Neural progenitor cell (in vitro differentiated cells): ENCODE results near the gene OLFM4. TPM values are rescaled to one million over a fixed set of nuclear protein-coding genes. Genes with fewer than 3 reads are reported as not detected.

Experiments used
- DNase-seq: peaks from one replicate; pipeline ENCODE4 v3.0.0-alpha.2; 2016; ENCODE audit warnings: low spot score
- H2AFZ ChIP-seq: fragments of 200-600 bp; sonication (generic); replicated peaks from 2 replicates; pipeline ENCODE4 v1.6.1; 2016; ENCODE audit warnings: antibody characterized with exemption
- H3F3A ChIP-seq: fragments of 200-600 bp; sonication (generic); 2 replicates; pipeline ENCODE4 v1.6.1; 2016; ENCODE audit warnings: antibody characterized with exemption, low read depth
- H3K27ac ChIP-seq: fragments of 200-600 bp; sonication (generic); 2 replicates; pipeline ENCODE4 v1.5.1; 2016; ENCODE audit warnings: mild to moderate bottlenecking
- H3K27me3 ChIP-seq: fragments of 200-600 bp; sonication (generic); 2 replicates; pipeline ENCODE4 v1.6.1; 2016; ENCODE audit warnings: mild to moderate bottlenecking, moderate library complexity
- H3K36me3 ChIP-seq: fragments of 200-600 bp; sonication (generic); 2 replicates; pipeline ENCODE4 v1.5.1; 2016
- H3K4me1 ChIP-seq: fragments of 200-600 bp; sonication (generic); 2 replicates; pipeline ENCODE4 v1.6.1; 2016; ENCODE audit warnings: mixed run types
- H3K4me2 ChIP-seq: fragments of 200-600 bp; sonication (generic); 2 replicates; pipeline ENCODE4 v1.6.1; 2016
- H3K4me3 ChIP-seq: fragments of 200-600 bp; sonication (generic); 2 replicates; pipeline ENCODE4 v1.5.1; 2016
- H3K79me2 ChIP-seq: fragments of 200-600 bp; sonication (generic); 2 replicates; pipeline ENCODE4 v1.6.1; 2016; ENCODE audit warnings: low read depth
- H3K9ac ChIP-seq: fragments of 200-600 bp; sonication (generic); 2 replicates; pipeline ENCODE4 v1.6.1; 2016
- H3K9me3 ChIP-seq: fragments of 200-600 bp; sonication (generic); 2 replicates; pipeline ENCODE4 v1.5.1; 2016; ENCODE audit warnings: low read depth
- H4K20me1 ChIP-seq: fragments of 200-600 bp; sonication (generic); 2 replicates; pipeline ENCODE4 v1.6.1; 2016; ENCODE audit warnings: low read depth
- H3K27ac Mint-ChIP-seq: 3 replicates; pipeline ENCODE4 v1.8.0; 2021; ENCODE audit warnings: mixed read lengths
- H3K27me3 Mint-ChIP-seq: 2 replicates; pipeline ENCODE4 v1.8.0; 2022; ENCODE audit warnings: low read depth, mild to moderate bottlenecking, inconsistent platforms, moderate library complexity, mixed read lengths; ENCODE audit not compliant: insufficient read depth
- H3K36me3 Mint-ChIP-seq: 3 replicates; pipeline ENCODE4 v1.8.0; 2021; ENCODE audit warnings: mixed read lengths
- H3K4me1 Mint-ChIP-seq: 3 replicates; pipeline ENCODE4 v1.8.0; 2021; ENCODE audit warnings: mixed read lengths
- H3K4me3 Mint-ChIP-seq: 3 replicates; pipeline ENCODE4 v1.8.0; 2021; ENCODE audit warnings: mild to moderate bottlenecking, moderate library complexity, mixed read lengths
- H3K9me3 Mint-ChIP-seq: 3 replicates; pipeline ENCODE4 v1.8.0; 2020; ENCODE audit warnings: mixed read lengths
- CTCF ChIP-seq: fragments of 200-600 bp; sonication (generic); IDR thresholded peaks from 2 replicates; pipeline ENCODE4 v1.5.1; 2017; ENCODE audit warnings: antibody characterized with exemption, mild to moderate bottlenecking
- EZH2 ChIP-seq: fragments of 200-600 bp; sonication (generic); IDR thresholded peaks from 2 replicates; pipeline ENCODE4 v1.6.1; 2017; ENCODE audit warnings: antibody characterized with exemption, mild to moderate bottlenecking, moderate library complexity
- EZH2phosphoT487 ChIP-seq: fragments of 200-600 bp; sonication (generic); IDR thresholded peaks from 2 replicates; pipeline ENCODE4 v1.6.1; 2017; ENCODE audit warnings: antibody characterized with exemption
- total RNA-seq: library from RNA; depleted of rRNA; stranded (reverse); fragments of >200 nt; gene quantifications from 2 replicates; pipeline ENCODE4 v1.2.3, GENCODE V29; 2015; ENCODE audit warnings: low replicate concordance

The OLFM4 gene
- total RNA-seq, 1 donor from 2014 or later, result not detected

- no peak overlapping the region for H3K9ac ChIP-seq
- no peaks in the 10 kb centered on the region for H3K9me3 Mint-ChIP-seq
- H3K79me2 ChIP-seq, result no peaks in the 10 kb centered on the region
- peaks cover 35% of the 10 kb centered on the region for H3K4me1 Mint-ChIP-seq
- H2AFZ ChIP-seq, result no peak overlapping the region
- no peaks in the 10 kb centered on the region for H3K36me3 ChIP-seq
- H3K4me2 ChIP-seq, result no peak overlapping the region
- no peaks in the 10 kb centered on the region for H3K9me3 ChIP-seq
- peaks cover 2% of the 10 kb centered on the region for H3K27me3 Mint-ChIP-seq
- peak overlapping the region; percentile 40 for H3K27ac Mint-ChIP-seq
- no peaks in the 10 kb centered on the region for H3K36me3 Mint-ChIP-seq
- no peak overlapping the region for H3K4me3 Mint-ChIP-seq
- no peaks in the 10 kb centered on the region for H3K27me3 ChIP-seq
- peaks cover 10% of the 10 kb centered on the region for H3K4me1 ChIP-seq
- no peak overlapping the region for H3K4me3 ChIP-seq
- H3K27ac ChIP-seq, result no peak overlapping the region
- H4K20me1 ChIP-seq, result no peaks in the 10 kb centered on the region
- DNase-seq, result no peak
- no peaks in the 10 kb centered on the region for H3F3A ChIP-seq
- TF ChIP-seq CTCF, result no peak
Observed at GRCh38 chr13:53028063-53028462, 550 bp upstream of the OLFM4 start.

GRCh38 chr13:53032849-53033248 lies 4.2 kb downstream of the OLFM4 start:
- no peak overlapping the region for H3K4me3 Mint-ChIP-seq
- no peaks in the 10 kb centered on the region for H3K36me3 Mint-ChIP-seq
- peaks cover 2% of the 10 kb centered on the region for H3K27me3 Mint-ChIP-seq
- H3F3A ChIP-seq, result no peaks in the 10 kb centered on the region
- no peaks in the 10 kb centered on the region for H3K9me3 Mint-ChIP-seq
- peaks cover 8% of the 10 kb centered on the region for H3K4me1 Mint-ChIP-seq
- no peak overlapping the region for H3K4me3 ChIP-seq
- H3K27ac Mint-ChIP-seq, result no peak overlapping the region
- no peak overlapping the region for H3K27ac ChIP-seq
- no peak overlapping the region for H3K4me2 ChIP-seq
- no peaks in the 10 kb centered on the region for H3K79me2 ChIP-seq
- TF ChIP-seq EZH2phosphoT487, result no peak
- no peaks in the 10 kb centered on the region for H3K27me3 ChIP-seq
- no peak for DNase-seq
- H3K4me1 ChIP-seq, result no peaks in the 10 kb centered on the region
- no peak overlapping the region for H3K9ac ChIP-seq
- no peaks in the 10 kb centered on the region for H3K9me3 ChIP-seq
- no peaks in the 10 kb centered on the region for H4K20me1 ChIP-seq
- no peak overlapping the region for H2AFZ ChIP-seq
- H3K36me3 ChIP-seq, result no peaks in the 10 kb centered on the region

- H3F3A ChIP-seq, result no peaks in the 10 kb centered on the region
- TF ChIP-seq CTCF (no peak), EZH2 (no peak), EZH2phosphoT487 (no peak)
- Mint-ChIP-seq H3K27me3 (peaks cover 4% of the 10 kb centered on the region), H3K36me3 (no peaks in the 10 kb centered on the region), H3K27ac (no peak overlapping the region), H3K4me1 (peaks cover 18% of the 10 kb centered on the region), H3K4me3 (no peak overlapping the region), H3K9me3 (no peaks in the 10 kb centered on the region)
- no peaks in the 10 kb centered on the region for H3K36me3 ChIP-seq
- no peaks in the 10 kb centered on the region for H3K9me3 ChIP-seq
- no peak overlapping the region for H2AFZ ChIP-seq
- peaks cover 11% of the 10 kb centered on the region for H3K4me1 ChIP-seq
- no peaks in the 10 kb centered on the region for H3K79me2 ChIP-seq
- H3K4me2 ChIP-seq, result no peak overlapping the region
- no peak for DNase-seq
- H3K27me3 ChIP-seq, result no peaks in the 10 kb centered on the region
- H3K27ac ChIP-seq, result no peak overlapping the region
- no peak overlapping the region for H3K4me3 ChIP-seq
- no peak overlapping the region for H3K9ac ChIP-seq
- H4K20me1 ChIP-seq, result no peaks in the 10 kb centered on the region
Observed at GRCh38 chr13:53038993-53039392, 10.4 kb downstream of the OLFM4 start.

GRCh38 chr13:53041968-53042516 lies 13.4 kb downstream of the OLFM4 start:
- H3K27me3 ChIP-seq, result no peaks in the 10 kb centered on the region
- H2AFZ ChIP-seq, result no peak overlapping the region
- no peaks in the 10 kb centered on the region for H3K79me2 ChIP-seq
- no peaks in the 10 kb centered on the region for H3K36me3 ChIP-seq
- no peak overlapping the region for H3K4me3 ChIP-seq
- H3K9ac ChIP-seq, result no peak overlapping the region
- H3K4me1 ChIP-seq, result peaks cover 25% of the 10 kb centered on the region
- TF ChIP-seq CTCF (no peak), EZH2phosphoT487 (no peak), EZH2 (no peak)
- no peaks in the 10 kb centered on the region for H3K36me3 Mint-ChIP-seq
- no peak overlapping the region for H3K4me2 ChIP-seq
- no peak overlapping the region for H3K4me3 Mint-ChIP-seq
- no peak overlapping the region for H3K27ac ChIP-seq
- H3K9me3 ChIP-seq, result no peaks in the 10 kb centered on the region
- peaks cover 2% of the 10 kb centered on the region for H3K27me3 Mint-ChIP-seq
- no peak overlapping the region for H3K27ac Mint-ChIP-seq
- H3K9me3 Mint-ChIP-seq, result no peaks in the 10 kb centered on the region
- DNase-seq, result no peak
- H4K20me1 ChIP-seq, result no peaks in the 10 kb centered on the region
- H3F3A ChIP-seq, result no peaks in the 10 kb centered on the region
- peaks cover 34% of the 10 kb centered on the region for H3K4me1 Mint-ChIP-seq
